Thyroid gland (tissue), 4 donors: Measurements from ENCODE around the gene NPAS2. TPM values are rescaled to one million over a fixed set of nuclear protein-coding genes. Genes with fewer than 3 reads are reported as not detected.

Experiments
- DNase-seq, 2 donors: peaks; one replicate each; pipeline ENCODE4 v3.0.0-alpha.2; 2019
- H3K27ac ChIP-seq, 3 donors: fragments of 200-600 bp; sonication (generic); 1 replicate in 2 of 3; 2 replicates in 1 of 3; pipeline ENCODE4 v1.5.1; 2016 to 2019; ENCODE audit warnings: mild to moderate bottlenecking in 1 of 3, moderate library complexity in 1 of 3
- H3K27me3 ChIP-seq: fragments of 200-600 bp; sonication (generic); one replicate; pipeline ENCODE4 v1.5.1; 2019
- H3K36me3 ChIP-seq, 2 donors: fragments of 200-600 bp; sonication (generic); one replicate each; pipeline ENCODE4 v1.5.1; 2016 to 2019
- H3K4me1 ChIP-seq, 2 donors: fragments of 200-600 bp; sonication (generic); one replicate each; pipeline ENCODE4 v1.5.1; 2017 to 2019
- H3K4me3 ChIP-seq, 3 donors: fragments of 200-600 bp; sonication (generic); replicated peaks in 1 of 3; 1 replicate in 2 of 3; 2 replicates in 1 of 3; pipeline ENCODE4 v1.5.1; 2016; ENCODE audit warnings: mild to moderate bottlenecking in 1 of 3
- H3K9me3 ChIP-seq: fragments of 200-600 bp; sonication (generic); one replicate; pipeline ENCODE4 v1.5.1; 2017
- POLR2A ChIP-seq, 2 donors: fragments of 450-650 bp; IDR thresholded peaks; one replicate each; pipeline ENCODE4 v1.6.1; 2017; ENCODE audit warnings: antibody characterized with exemption in 2 of 2, mild to moderate bottlenecking in 2 of 2, moderate library complexity in 1 of 2
- WGBS, 2 donors: methylation state at CpG; one replicate each; pipeline ENCODE4 v1.1.5; 2017; 5-methylcytosine and 5-hydroxymethylcytosine counted together
- intact Hi-C: fragments of 100-400 bp; cut with DNase I; formaldehyde crosslinking; loops from one replicate; pipeline ENCODE4 v1.15.1; 2023
- total RNA-seq, 4 donors: library from RNA; depleted of rRNA; stranded (reverse); fragments of >200 nt; gene quantifications; one replicate each; pipeline ENCODE4 v1.2.3, GENCODE V29; 2016
- TF ChIP-seq, protein P1 (sequence below), 6 experiments: fragments of 200-600 bp in 3 of 6; fragments of 450-650 bp in 3 of 6; sonication (generic) in 3 of 6; IDR thresholded peaks; one replicate each; pipeline ENCODE4 v1.5.1; 2016 to 2019; ENCODE audit warnings: antibody characterized with exemption in 6 of 6, mild to moderate bottlenecking in 2 of 6, inconsistent platforms in 1 of 6, moderate library complexity in 1 of 6

NPAS2 gene
- total RNA-seq, 4 donors from 2014 or later, result 12.7 to 22.8 (median 16.1) TPM

DNA sequence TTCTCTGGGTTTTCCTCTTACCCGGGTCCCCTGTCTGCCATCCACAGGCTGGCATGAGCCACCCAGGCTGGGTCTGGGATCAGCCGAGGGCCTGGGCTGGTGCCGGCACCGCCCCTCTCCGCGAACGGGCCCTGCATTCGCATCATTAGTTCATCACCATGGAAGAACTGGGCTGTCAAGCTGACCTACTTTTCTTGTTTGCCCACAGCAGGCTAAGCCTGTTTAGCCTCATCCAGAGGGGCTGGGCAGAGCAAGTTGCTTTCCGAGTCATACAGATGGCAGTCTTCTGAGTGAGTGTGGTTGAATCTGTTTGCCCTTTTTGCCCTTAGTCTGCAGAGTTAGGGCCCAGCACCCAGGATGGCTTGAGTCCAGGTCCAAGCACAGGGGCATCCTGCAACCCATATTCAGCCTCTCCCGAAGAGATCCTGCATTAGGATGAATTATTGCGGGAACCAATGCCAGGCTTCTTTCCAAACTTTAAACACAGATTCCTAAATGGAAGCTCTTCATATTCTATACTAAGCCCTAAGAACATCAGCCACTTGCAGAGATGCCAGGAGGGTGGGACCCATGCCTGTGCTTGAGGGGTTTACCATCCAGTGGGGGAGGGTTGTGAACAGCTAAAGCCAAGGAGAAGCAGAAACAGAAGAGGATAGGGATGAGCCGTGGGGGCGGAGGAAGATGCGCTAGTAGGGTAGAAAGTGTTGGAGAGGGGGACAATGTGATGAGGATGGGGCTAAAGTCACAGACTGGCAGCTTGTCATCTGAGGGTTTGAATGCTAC, 68.0 kb downstream of the NPAS2 start:
- H3K27ac ChIP-seq, result no peak overlapping the region
- no peak for DNase-seq
- intact Hi-C loops, result no loop called here
- no peaks in the 10 kb centered on the region for H3K27me3 ChIP-seq
- H3K9me3 ChIP-seq, result no peaks in the 10 kb centered on the region
- 83 to 87% methylated on average over 14 of the region's 14 CpGs for WGBS, 2 donors
- H3K4me1 ChIP-seq, result peaks cover 8 to 24% of the 10 kb centered on the region in 2 donors
- no peaks in the 10 kb centered on the region for H3K36me3 ChIP-seq
- TF ChIP-seq, protein P1, sequence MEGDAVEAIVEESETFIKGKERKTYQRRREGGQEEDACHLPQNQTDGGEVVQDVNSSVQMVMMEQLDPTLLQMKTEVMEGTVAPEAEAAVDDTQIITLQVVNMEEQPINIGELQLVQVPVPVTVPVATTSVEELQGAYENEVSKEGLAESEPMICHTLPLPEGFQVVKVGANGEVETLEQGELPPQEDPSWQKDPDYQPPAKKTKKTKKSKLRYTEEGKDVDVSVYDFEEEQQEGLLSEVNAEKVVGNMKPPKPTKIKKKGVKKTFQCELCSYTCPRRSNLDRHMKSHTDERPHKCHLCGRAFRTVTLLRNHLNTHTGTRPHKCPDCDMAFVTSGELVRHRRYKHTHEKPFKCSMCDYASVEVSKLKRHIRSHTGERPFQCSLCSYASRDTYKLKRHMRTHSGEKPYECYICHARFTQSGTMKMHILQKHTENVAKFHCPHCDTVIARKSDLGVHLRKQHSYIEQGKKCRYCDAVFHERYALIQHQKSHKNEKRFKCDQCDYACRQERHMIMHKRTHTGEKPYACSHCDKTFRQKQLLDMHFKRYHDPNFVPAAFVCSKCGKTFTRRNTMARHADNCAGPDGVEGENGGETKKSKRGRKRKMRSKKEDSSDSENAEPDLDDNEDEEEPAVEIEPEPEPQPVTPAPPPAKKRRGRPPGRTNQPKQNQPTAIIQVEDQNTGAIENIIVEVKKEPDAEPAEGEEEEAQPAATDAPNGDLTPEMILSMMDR (IDR thresholded peaks at IDR 0.05), result no peak
- no peak for TF ChIP-seq POLR2A (IDR thresholded peaks at IDR 0.05)
- H3K4me3 ChIP-seq, result no peak overlapping the region

DNA sequence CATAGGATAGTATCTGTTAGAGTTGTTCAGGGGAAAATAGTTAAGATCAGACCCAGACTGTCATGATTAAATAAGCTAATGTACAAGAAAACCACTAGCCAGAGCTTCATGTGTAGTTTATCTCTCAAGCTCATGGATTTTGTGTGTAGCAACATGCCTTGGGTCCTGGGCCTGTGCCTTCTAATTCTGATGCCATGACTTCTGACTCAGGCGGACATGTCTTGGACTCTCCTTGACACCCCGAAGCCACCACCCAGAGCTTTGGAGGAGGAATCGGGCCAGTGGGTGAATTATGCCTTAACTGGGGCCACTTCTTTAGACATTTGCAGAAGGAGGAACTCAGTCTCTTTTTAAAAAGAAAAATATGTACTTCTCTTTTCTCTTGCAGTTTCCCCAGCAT, 68.7 kb downstream of the NPAS2 start:
- 87 to 93% methylated on average over 3 of the region's 3 CpGs for WGBS, 2 donors
- Histone ChIP-seq H3K36me3 (no peaks in the 10 kb centered on the region), H3K4me3 (no peak overlapping the region), H3K27me3 (no peaks in the 10 kb centered on the region), H3K9me3 (no peaks in the 10 kb centered on the region), H3K4me1 (peaks cover 4 to 17% of the 10 kb centered on the region in 2 donors), H3K27ac (no peak overlapping the region)
- intact Hi-C loops, result no loop called here
- no peak for TF ChIP-seq POLR2A (IDR thresholded peaks at IDR 0.05)
- TF ChIP-seq, protein P1 (IDR thresholded peaks at IDR 0.05), result no peak
- DNase-seq, result no peak

DNA sequence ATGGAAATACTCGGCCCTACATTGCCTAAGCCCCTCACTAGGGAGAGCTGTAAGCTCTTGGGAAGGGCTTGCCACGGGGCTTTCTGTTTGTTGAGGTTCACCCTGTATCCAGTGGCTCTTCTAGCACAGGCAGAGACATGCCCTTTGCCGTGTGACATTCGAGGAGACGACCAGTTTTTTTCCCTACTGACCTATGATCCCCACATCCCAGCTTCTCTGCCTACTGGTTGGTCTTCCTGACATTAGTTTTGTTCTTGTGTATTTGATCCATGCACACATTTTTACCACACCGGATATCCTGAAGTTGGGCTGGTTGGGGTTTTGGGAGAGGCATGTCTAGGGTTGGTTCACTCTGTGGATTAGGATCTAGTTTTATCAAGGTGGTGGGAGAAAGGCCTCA, 69.3 kb downstream of the NPAS2 start:
- Histone ChIP-seq H3K36me3 (no peaks in the 10 kb centered on the region), H3K9me3 (no peaks in the 10 kb centered on the region), H3K4me1 (peaks cover 0 to 10% of the 10 kb centered on the region in 2 donors), H3K27ac (no peak overlapping the region), H3K27me3 (no peaks in the 10 kb centered on the region), H3K4me3 (no peak overlapping the region)
- no peak for DNase-seq
- TF ChIP-seq, protein P1 (IDR thresholded peaks at IDR 0.05), result no peak
- 87 to 89% methylated on average over 6 of the region's 6 CpGs for WGBS, 2 donors
- intact Hi-C loops, result no loop called here

DNA sequence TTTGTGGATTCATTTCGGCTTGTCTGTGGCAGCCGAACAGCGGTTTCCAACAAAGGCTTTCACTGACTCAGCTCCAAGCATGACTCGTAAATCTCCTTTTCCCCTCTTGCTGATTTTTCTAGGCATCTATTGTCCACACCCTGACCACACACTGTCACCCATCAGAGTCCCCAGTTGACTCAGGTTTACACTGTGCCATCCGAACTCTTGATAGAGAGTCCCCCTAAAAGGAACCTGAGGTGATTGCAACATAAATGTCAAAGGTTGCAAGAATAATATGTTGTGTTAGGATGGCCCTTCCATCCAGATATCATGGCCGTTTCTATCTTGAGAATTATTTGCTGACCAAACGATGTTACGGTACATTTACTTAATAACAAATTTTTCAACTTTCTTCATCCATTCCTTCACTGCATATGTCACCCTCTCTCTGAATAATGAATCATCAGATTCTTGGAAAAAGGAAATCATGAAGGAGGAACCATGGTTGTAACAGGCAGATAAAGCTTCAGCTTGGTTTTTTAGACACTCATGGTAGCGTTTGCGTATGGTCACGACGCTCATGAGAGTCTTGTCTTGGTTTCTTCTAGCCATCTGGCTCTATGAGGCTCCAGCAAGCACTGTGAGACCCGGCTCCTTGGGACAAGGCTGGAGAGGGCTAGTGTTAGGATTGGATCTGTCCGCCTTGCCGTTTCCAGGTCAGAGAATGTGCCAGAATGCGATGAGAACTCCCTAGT, 72.1 kb downstream of the NPAS2 start:
- Histone ChIP-seq H3K27ac (no peak overlapping the region), H3K36me3 (no peaks in the 10 kb centered on the region), H3K9me3 (no peaks in the 10 kb centered on the region), H3K27me3 (no peaks in the 10 kb centered on the region), H3K4me3 (no peak overlapping the region), H3K4me1 (peaks cover 19 to 24% of the 10 kb centered on the region in 2 donors)
- DNase-seq, result no peak
- intact Hi-C loops, result loop anchor here (10.0 kb wide), 1 partner anchor 67 kb away; the partner anchor contains the start of gene NPAS2
- WGBS, 2 donors, result 85 to 93% methylated on average over 16 of the region's 16 CpGs
- TF ChIP-seq, protein P1 (IDR thresholded peaks at IDR 0.05), result no peak
- no peak for TF ChIP-seq POLR2A (IDR thresholded peaks at IDR 0.05)
